ENCODE measurements around the gene CLSTN2. TPM values are rescaled to one million over a fixed set of nuclear protein-coding genes. Genes with fewer than 3 reads are reported as not detected.

Gene CLSTN2
- total RNA-seq, 4 donors from 2014 or later, result 2.7 to 5.0 (median 3.1) TPM

DNA sequence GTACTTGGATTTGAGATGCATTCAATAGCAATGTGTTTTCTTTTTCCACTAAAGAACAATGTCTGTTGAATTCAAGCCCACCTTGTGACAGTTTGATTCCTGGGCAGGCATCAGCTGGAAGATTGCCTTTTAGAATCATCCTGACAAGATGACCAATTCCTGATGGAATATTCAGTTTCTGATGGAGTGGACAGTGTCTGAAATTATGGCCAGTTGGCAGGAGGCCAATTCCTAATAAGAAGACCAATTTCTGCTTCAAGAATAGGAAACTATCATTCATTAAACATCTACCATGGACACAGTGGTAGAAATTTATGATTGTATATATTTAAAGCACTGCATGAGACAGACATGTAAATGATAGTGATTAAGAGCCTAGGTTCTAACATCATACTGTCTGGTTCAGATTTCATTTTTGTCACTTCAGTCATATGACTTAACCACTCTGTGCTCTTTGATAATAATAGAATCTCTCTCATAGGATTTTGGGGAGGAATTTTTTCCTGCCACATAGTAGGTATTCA lies 133.6 kb downstream of the CLSTN2 start:
- TF ChIP-seq, protein P1, sequence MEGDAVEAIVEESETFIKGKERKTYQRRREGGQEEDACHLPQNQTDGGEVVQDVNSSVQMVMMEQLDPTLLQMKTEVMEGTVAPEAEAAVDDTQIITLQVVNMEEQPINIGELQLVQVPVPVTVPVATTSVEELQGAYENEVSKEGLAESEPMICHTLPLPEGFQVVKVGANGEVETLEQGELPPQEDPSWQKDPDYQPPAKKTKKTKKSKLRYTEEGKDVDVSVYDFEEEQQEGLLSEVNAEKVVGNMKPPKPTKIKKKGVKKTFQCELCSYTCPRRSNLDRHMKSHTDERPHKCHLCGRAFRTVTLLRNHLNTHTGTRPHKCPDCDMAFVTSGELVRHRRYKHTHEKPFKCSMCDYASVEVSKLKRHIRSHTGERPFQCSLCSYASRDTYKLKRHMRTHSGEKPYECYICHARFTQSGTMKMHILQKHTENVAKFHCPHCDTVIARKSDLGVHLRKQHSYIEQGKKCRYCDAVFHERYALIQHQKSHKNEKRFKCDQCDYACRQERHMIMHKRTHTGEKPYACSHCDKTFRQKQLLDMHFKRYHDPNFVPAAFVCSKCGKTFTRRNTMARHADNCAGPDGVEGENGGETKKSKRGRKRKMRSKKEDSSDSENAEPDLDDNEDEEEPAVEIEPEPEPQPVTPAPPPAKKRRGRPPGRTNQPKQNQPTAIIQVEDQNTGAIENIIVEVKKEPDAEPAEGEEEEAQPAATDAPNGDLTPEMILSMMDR (IDR thresholded peaks at IDR 0.05), result no peak
- no peak for TF ChIP-seq POLR2A (IDR thresholded peaks at IDR 0.05)
- no peak for DNase-seq
- H3K4me1 ChIP-seq, result no peaks in the 10 kb centered on the region

DNA sequence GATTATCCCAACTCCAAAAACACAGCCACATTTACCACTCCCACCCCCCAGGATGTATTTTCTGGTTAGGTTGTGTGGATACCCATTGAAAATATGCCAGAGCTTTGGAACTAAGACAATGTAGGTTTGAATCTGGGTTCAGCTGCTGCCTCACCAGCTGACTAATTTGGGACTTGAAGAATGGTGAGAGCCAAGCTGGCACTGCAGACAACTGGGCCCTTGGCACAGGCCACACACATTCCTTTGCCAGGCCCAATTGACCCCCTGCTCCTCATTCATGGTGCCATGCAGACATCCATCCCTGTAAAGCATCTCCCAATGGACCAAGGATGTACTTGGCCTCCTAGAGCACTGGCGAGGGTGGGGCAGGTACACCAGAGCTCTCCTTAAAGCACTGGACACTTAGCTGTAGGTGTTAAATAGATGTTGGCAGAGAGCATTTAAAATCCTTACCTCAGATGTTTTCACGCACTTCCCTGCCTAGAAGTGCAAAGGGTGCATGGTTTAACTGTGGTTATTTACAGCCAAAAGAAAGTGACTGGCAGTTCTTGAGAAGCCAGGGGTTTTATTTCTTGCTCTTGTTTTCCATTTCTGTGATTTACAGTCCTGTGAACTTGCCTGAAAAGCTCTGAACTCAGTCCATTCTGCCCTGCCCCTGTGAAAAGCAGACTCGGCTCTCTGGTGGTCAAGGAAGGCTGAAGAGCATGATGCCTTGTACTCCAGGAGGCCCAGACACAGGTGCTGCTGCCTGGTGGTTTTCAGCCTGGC lies 138.5 kb downstream of the CLSTN2 start:
- no peak for TF ChIP-seq POLR2A (IDR thresholded peaks at IDR 0.05)
- TF ChIP-seq, protein P1 (IDR thresholded peaks at IDR 0.05), result no peak

More for the DNA sequence above, 133.6 kb downstream of the CLSTN2 start:
- no peak overlapping the region for H3K27ac ChIP-seq
- H3K9me3 ChIP-seq, result no peaks in the 10 kb centered on the region
- no peaks in the 10 kb centered on the region for H3K27me3 ChIP-seq
- no peak overlapping the region for H3K4me3 ChIP-seq
- H3K36me3 ChIP-seq, result no peaks in the 10 kb centered on the region

DNA sequence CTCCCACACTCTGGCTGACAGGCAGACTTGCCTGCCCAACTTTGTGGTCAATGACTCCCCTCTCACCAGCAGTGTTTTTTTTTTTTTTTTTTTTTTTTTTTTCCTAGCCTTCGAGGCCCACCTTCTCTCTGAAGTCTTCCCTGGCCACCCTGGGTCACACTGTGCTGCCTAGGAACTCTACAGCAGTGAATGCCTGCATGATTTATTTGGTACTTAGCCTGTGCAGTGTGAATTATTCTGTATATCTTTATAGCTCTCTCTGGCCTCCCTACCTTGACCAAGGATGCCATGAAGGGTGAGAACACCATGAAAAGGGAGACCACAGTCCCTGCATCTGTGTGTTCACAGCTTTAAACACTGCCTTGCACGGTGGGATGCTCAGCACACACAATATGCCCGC lies 141.6 kb downstream of the CLSTN2 start:
- no peak for DNase-seq
- Histone ChIP-seq H3K36me3 (no peaks in the 10 kb centered on the region), H3K27me3 (no peaks in the 10 kb centered on the region), H3K27ac (no peak overlapping the region), H3K4me1 (no peaks in the 10 kb centered on the region), H3K4me3 (no peak overlapping the region), H3K9me3 (no peaks in the 10 kb centered on the region)
- TF ChIP-seq POLR2A (IDR thresholded peaks at IDR 0.05), result no peak
- TF ChIP-seq, protein P1 (IDR thresholded peaks at IDR 0.05), result no peak

More for the DNA sequence above, 138.5 kb downstream of the CLSTN2 start:
- no peak overlapping the region for H3K4me3 ChIP-seq
- no peak overlapping the region for H3K27ac ChIP-seq
- no peak for DNase-seq
- H3K36me3 ChIP-seq, result no peaks in the 10 kb centered on the region
- H3K9me3 ChIP-seq, result no peaks in the 10 kb centered on the region
- no peaks in the 10 kb centered on the region for H3K27me3 ChIP-seq
- H3K4me1 ChIP-seq, result no peaks in the 10 kb centered on the region

DNA sequence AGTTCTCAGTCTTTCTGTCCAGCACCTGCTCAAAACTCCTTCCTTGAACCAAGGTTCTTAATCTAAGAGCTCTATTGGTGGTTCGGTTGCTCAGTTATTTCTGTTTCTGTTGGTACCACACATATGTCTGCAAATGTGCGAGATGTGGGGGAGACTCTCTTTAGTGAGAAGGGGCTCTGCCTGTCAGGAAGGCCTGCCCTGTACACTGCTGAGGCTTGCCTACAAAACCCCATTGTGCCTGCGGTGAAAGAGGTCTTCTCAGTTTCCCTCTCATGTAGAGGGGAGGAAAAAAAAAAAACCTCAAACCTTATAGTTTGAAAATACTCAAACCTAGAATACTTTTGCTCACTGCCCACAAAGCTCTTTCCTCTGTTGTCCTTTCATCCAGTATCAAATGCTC lies 142.4 kb downstream of the CLSTN2 start:
- H3K9me3 ChIP-seq, result no peaks in the 10 kb centered on the region
- no peaks in the 10 kb centered on the region for H3K4me1 ChIP-seq
- no peaks in the 10 kb centered on the region for H3K27me3 ChIP-seq
- DNase-seq, result no peak
- H3K4me3 ChIP-seq, result no peak overlapping the region
- TF ChIP-seq, protein P1 (IDR thresholded peaks at IDR 0.05), result no peak
- no peak for TF ChIP-seq POLR2A (IDR thresholded peaks at IDR 0.05)
- no peaks in the 10 kb centered on the region for H3K36me3 ChIP-seq
- no peak overlapping the region for H3K27ac ChIP-seq

DNA sequence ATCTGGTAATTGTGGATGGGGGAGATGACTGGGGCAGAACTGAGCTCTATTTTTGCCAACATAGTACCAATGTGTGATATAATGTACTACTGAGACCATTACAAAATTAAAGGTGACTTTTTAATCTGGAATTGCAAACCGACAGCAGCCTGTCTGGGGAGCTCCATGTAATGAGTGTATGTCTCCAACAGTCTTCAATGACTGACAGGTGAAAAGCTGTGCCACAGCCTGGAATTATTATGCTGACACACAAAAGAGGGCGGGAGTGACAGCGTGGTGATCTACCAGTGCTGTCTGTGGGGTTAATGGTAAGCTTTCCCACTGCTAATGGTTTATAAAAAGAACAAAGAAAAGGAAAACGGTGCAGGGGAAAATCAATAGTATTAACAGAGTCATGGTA lies 143.4 kb downstream of the CLSTN2 start:
- no peaks in the 10 kb centered on the region for H3K4me1 ChIP-seq
- H3K4me3 ChIP-seq, result no peak overlapping the region
- H3K27ac ChIP-seq, result no peak overlapping the region
- TF ChIP-seq POLR2A (IDR thresholded peaks at IDR 0.05), result no peak
- TF ChIP-seq, protein P1 (IDR thresholded peaks at IDR 0.05), result no peak
- H3K9me3 ChIP-seq, result no peaks in the 10 kb centered on the region
- H3K27me3 ChIP-seq, result no peaks in the 10 kb centered on the region
- no peaks in the 10 kb centered on the region for H3K36me3 ChIP-seq
- DNase-seq, result no peak
